K562 (cell line): ENCODE results near the gene FBLIM1. TPM values are rescaled to one million over a fixed set of nuclear protein-coding genes. Genes with fewer than 3 reads are reported as not detected.

Experiments
- ARID3A ChIP-seq: IDR thresholded peaks from 2 replicates; pipeline ENCODE4 v1.6.1; 2012; ENCODE audit warnings: low read depth, low read length, improper control_type of control experiment, borderline replicate concordance
- ATF1 ChIP-seq, 2 experiments: fragments of 450-650 bp in 1 of 2; IDR thresholded peaks; 2 replicates each; pipeline ENCODE4 v1.6.1; 2016; ENCODE audit warnings: missing compliant biosample characterization in 1 of 2, missing genetic modification characterization in 1 of 2
- BRD4 ChIP-seq: fragments of 200-600 bp; sonication (generic); IDR thresholded peaks from 2 replicates; pipeline ENCODE4 v1.6.1; 2017; ENCODE audit warnings: inconsistent platforms
- CBFA2T3 ChIP-seq: fragments of 450-650 bp; IDR thresholded peaks from 2 replicates; pipeline ENCODE4 v1.6.1; 2017
- CREB1 ChIP-seq, 2 experiments: sonication (generic) in 1 of 2; formaldehyde crosslinking in 1 of 2; IDR thresholded peaks; 2 replicates each; pipeline versions ENCODE4 v1.6.1 to v1.8.0; 2012 to 2022; ENCODE audit warnings: inconsistent platforms in 1 of 2, mild to moderate bottlenecking in 1 of 2, missing genetic modification reagents in 1 of 2, moderate library complexity in 1 of 2
- DDX20 ChIP-seq: fragments of 450-650 bp; IDR thresholded peaks from 2 replicates; pipeline ENCODE4 v1.6.1; 2016; ENCODE audit warnings: missing genetic modification characterization, low read depth, mild to moderate bottlenecking, missing compliant biosample characterization, moderate library complexity
- JUN ChIP-seq, 2 experiments: sonication (generic) in 1 of 2; formaldehyde crosslinking in 1 of 2; IDR thresholded peaks; 2 replicates each; pipeline versions ENCODE4 v1.6.1 to v1.8.0; 2012 to 2022; ENCODE audit warnings: borderline replicate concordance in 2 of 2, mild to moderate bottlenecking in 2 of 2, improper control_type of control experiment in 1 of 2, low read depth in 1 of 2, low read length in 1 of 2, missing genetic modification reagents in 1 of 2
- PHF20 ChIP-seq: fragments of 450-650 bp; IDR thresholded peaks from 2 replicates; pipeline ENCODE4 v1.6.1; 2018; ENCODE audit not compliant: partially characterized antibody
- PHF8 ChIP-seq: fragments of 200-600 bp; sonication (generic); IDR thresholded peaks from 2 replicates; pipeline ENCODE4 v1.6.1; 2012; ENCODE audit warnings: mixed run types, mild to moderate bottlenecking, inconsistent platforms, low read length, moderate library complexity, borderline replicate concordance
- POLR2A ChIP-seq: fragments of 450-650 bp; conservative IDR thresholded peaks from 2 replicates; pipeline ENCODE4 v1.6.1; 2016
- RHOXF2B ChIP-seq: fragments of 250-450 bp; sonication (Bioruptor Pico); conservative IDR thresholded peaks from 2 replicates; pipeline ENCODE4 v1.5.1; 2021
- TCF15 ChIP-seq: fragments of 250-450 bp; sonication (Bioruptor Pico); IDR thresholded peaks from 2 replicates; pipeline ENCODE4 v1.8.0; 2022; ENCODE audit warnings: moderate library complexity, mild to moderate bottlenecking, inconsistent platforms
- TCF3 ChIP-seq: sonication (generic); formaldehyde crosslinking; IDR thresholded peaks from 2 replicates; pipeline ENCODE4 v1.4.0; 2020; ENCODE audit warnings: mild to moderate bottlenecking, missing genetic modification reagents
- ZNF232 ChIP-seq: sonication (generic); formaldehyde crosslinking; IDR thresholded peaks from 2 replicates; pipeline ENCODE4 v1.8.0; 2022; ENCODE audit warnings: mild to moderate bottlenecking, missing genetic modification reagents
- ZNF324 ChIP-seq: fragments of 250-450 bp; sonication (Bioruptor Pico); IDR thresholded peaks from 2 replicates; pipeline ENCODE4 v1.4.0; 2020; ENCODE audit warnings: mild to moderate bottlenecking
- ZNF584 ChIP-seq: fragments of 200-800 bp; sonication (Bioruptor generic); IDR thresholded peaks from 2 replicates; pipeline ENCODE4 v1.6.1; 2016; ENCODE audit warnings: low read depth, mild to moderate bottlenecking, missing genetic modification characterization, missing compliant biosample characterization
- ZNF76 ChIP-seq: fragments of 250-450 bp; sonication (Bioruptor Pico); IDR thresholded peaks from 2 replicates; pipeline ENCODE4 v1.4.0; 2020; ENCODE audit warnings: mild to moderate bottlenecking, moderate library complexity, borderline replicate concordance
- polyA plus RNA-seq, 8 experiments: library from polyadenylated mRNA; depleted of rRNA in 4 of 8; stranded (reverse) in 5 of 8; unstranded in 3 of 8; fragments of >200 nt; fragmentation: Nextera tagmentation in 2 of 8; fragmentation: Illumina TruSeq in 1 of 8; extraction: Ambion mirVana in 2 of 8; extraction: Trizol in 1 of 8; gene quantifications; 2 replicates each; pipeline versions ENCODE4 v1.2.1 to v1.2.3, GENCODE V29; 2011 to 2014; ENCODE audit warnings: inconsistent platforms in 1 of 8, missing spikeins in 1 of 8
- total RNA-seq, 7 experiments: library from RNA; depleted of rRNA in 6 of 7; stranded (reverse); fragments of >200 nt in 6 of 7; fragmentation: Illumina TruSeq in 2 of 7; extraction: Trizol in 2 of 7; gene quantifications; 2 replicates each; pipeline versions ENCODE4 v1.2.1 to v1.2.3, GENCODE V29; 2011 to 2021; ENCODE audit warnings: low replicate concordance in 1 of 7
- TF ChIP-seq, protein P1 (sequence below): fragments of 250-450 bp; sonication (Bioruptor Pico); IDR thresholded peaks from 2 replicates; pipeline ENCODE4 v1.4.0; 2020; ENCODE audit warnings: borderline replicate concordance
- TF ChIP-seq, protein P2 (sequence below), 2 experiments: fragments of 450-650 bp; IDR thresholded peaks; 2 replicates each; pipeline ENCODE4 v1.6.1; 2018; ENCODE audit warnings: mild to moderate bottlenecking in 2 of 2, low read depth in 1 of 2; ENCODE audit not compliant: partially characterized antibody in 2 of 2

Gene FBLIM1
- total and polyA plus RNA-seq, 9 of the 15 experiments (the other 6 are each of a cell fraction or from before 2014, with no cell fraction given) = 0.14 to 0.24 TPM; not detected in 7

DNA sequence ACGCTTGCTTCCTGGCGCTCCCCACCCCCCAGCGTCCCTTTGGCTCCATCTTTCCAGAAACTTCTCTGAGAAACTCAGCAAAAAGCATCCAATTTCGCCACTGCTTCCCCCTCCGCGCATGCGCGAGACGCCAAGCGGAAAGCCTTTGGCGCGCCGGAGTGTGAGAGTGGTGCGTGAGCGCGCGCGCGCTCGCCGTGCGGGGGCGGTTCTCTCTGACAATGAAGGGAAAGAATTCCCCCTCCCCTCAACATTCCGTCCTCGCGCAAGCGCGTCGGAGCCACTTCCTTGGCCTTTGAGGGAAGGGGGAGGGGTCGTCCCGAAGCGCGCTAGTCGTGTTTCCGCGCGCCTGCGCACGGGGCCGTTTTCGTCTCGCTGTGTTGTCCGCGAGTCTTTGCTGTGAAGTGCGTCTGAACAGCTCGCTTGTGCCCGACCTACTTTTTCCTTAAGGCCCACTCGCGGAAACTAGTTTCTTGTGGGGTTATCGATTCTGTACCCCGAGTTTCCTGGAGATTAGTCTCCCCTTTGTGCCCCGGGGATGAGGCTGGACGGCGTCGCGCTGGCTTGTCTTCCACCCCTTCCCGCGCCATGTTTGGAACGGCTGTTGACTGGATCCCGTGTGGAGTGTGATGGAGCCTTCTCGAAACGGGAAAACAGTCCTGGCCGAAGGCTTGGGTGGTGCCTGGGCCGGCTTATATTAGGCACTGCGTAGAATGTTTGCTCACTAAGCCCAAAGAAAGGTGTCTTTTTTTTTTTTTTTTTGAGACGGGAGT lies 77.3 kb downstream of the FBLIM1 start (continued):
- TF ChIP-seq ARID3A (peak; percentile 41; the same call in 1 of the 2 replicates), CREB1 (IDR thresholded peaks at IDR 0.05) (peak; percentile 66; the same call in 1 of the 2 replicates), CREB1 (CRISPR knock-in tag; IDR thresholded peaks at IDR 0.05) (peak; percentile 86), TCF15 (CRISPR knock-in tag) (peak; percentile 71; the same call in 1 of the 2 replicates), PHF20 (peak; percentile 54), CBFA2T3 (no peak), ZNF584 (CRISPR knock-in tag) (peak; percentile 92), ZNF76 (CRISPR knock-in tag) (peak; percentile 20; the same call in 1 of the 2 replicates), ZNF232 (no peak), TCF3 (CRISPR knock-in tag) (peak; percentile 39; the same call in 1 of the 2 replicates), ZNF324 (CRISPR knock-in tag) (no peak), PHF8 (peak; percentile 88), ATF1 (CRISPR knock-in tag; IDR thresholded peaks at IDR 0.05) (no peak), ATF1 (tag; IDR thresholded peaks at IDR 0.05) (peak; percentile 66; the same call in 1 of the 2 replicates), JUN (IDR thresholded peaks at IDR 0.05; ENCODE audit: borderline replicate concordance, low read depth, low read length) (no peak), JUN (CRISPR knock-in tag; IDR thresholded peaks at IDR 0.05; ENCODE audit: borderline replicate concordance) (peak; percentile 28; the same call in 1 of the 2 replicates), BRD4 (0 out of 2 replicates have a peak, but pooled peaks have one; percentile 24), RHOXF2B (CRISPR knock-in tag) (0 out of 2 replicates have a peak, but pooled peaks have one; percentile 62), POLR2A (peak; percentile 96), DDX20 (tag) (no peak)
- TF ChIP-seq, protein P1, sequence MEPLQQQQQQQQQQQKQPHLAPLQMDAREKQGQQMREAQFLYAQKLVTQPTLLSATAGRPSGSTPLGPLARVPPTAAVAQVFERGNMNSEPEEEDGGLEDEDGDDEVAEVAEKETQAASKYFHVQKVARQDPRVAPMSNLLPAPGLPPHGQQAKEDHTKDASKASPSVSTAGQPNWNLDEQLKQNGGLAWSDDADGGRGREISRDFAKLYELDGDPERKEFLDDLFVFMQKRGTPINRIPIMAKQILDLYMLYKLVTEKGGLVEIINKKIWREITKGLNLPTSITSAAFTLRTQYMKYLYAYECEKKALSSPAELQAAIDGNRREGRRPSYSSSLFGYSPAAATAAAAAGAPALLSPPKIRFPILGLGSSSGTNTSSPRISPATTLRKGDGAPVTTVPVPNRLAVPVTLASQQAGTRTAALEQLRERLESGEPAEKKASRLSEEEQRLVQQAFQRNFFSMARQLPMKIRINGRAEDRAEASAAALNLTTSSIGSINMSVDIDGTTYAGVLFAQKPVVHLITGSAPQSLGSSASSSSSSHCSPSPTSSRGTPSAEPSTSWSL = peak; percentile 79; the same call in 1 of the 2 replicates
- TF ChIP-seq, protein P2, sequence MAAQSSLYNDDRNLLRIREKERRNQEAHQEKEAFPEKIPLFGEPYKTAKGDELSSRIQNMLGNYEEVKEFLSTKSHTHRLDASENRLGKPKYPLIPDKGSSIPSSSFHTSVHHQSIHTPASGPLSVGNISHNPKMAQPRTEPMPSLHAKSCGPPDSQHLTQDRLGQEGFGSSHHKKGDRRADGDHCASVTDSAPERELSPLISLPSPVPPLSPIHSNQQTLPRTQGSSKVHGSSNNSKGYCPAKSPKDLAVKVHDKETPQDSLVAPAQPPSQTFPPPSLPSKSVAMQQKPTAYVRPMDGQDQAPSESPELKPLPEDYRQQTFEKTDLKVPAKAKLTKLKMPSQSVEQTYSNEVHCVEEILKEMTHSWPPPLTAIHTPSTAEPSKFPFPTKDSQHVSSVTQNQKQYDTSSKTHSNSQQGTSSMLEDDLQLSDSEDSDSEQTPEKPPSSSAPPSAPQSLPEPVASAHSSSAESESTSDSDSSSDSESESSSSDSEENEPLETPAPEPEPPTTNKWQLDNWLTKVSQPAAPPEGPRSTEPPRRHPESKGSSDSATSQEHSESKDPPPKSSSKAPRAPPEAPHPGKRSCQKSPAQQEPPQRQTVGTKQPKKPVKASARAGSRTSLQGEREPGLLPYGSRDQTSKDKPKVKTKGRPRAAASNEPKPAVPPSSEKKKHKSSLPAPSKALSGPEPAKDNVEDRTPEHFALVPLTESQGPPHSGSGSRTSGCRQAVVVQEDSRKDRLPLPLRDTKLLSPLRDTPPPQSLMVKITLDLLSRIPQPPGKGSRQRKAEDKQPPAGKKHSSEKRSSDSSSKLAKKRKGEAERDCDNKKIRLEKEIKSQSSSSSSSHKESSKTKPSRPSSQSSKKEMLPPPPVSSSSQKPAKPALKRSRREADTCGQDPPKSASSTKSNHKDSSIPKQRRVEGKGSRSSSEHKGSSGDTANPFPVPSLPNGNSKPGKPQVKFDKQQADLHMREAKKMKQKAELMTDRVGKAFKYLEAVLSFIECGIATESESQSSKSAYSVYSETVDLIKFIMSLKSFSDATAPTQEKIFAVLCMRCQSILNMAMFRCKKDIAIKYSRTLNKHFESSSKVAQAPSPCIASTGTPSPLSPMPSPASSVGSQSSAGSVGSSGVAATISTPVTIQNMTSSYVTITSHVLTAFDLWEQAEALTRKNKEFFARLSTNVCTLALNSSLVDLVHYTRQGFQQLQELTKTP (IDR thresholded peaks at IDR 0.05; ENCODE audit: low read depth in 1 of 2, partially characterized antibody in 2 of 2) = peak; percentile 36 to 55
